ENCODE measurements around the gene SMIM14. TPM values are rescaled to one million over a fixed set of nuclear protein-coding genes. Genes with fewer than 3 reads are reported as not detected.

Gene SMIM14
- total and polyA plus RNA-seq, 2 of the 8 experiments (the other 6 are each of a cell fraction or from before 2014, with no cell fraction given) = 29.1 to 31.0 TPM

- Histone ChIP-seq H3K4ac (replicated peaks; ENCODE audit: insufficient read length, low read depth, low read length) (no peak overlapping the region), H3K79me2 (ENCODE audit: control insufficient read depth in 1 of 2, insufficient read depth in 2 of 2, low read length in 2 of 2) (no peaks in the 10 kb centered on the region), H3K36me3 (ENCODE audit: control insufficient read depth in 2 of 4, insufficient read depth in 4 of 4, low read length in 3 of 4) (no peaks in the 10 kb centered on the region), H3K27ac (ENCODE audit: low read depth, low read length) (no peak overlapping the region), H4K20me1 (replicated peaks in 1 of 2; ENCODE audit: control insufficient read depth in 1 of 2, insufficient read depth in 2 of 2, low read length in 2 of 2) (no peaks in the 10 kb centered on the region), H3K79me1 (ENCODE audit: low read depth, low read length) (no peaks in the 10 kb centered on the region), H2AK5ac (ENCODE audit: low read depth, low read length) (no peak overlapping the region), H4K8ac (ENCODE audit: extremely low read depth, insufficient read depth, low read length) (peak overlapping the region; percentile 51; the same call in 1 of the 2 replicates), H3K23ac (ENCODE audit: insufficient read length) (no peak overlapping the region), H2BK20ac (ENCODE audit: low read length) (no peak overlapping the region), H3K4me3 (ENCODE audit: extremely low read depth in 1 of 4, insufficient read depth in 2 of 4, low read depth in 3 of 4, low read length in 4 of 4) (no peak overlapping the region), H3K18ac (ENCODE audit: extremely low read depth, low read length) (no peak overlapping the region), H4K91ac (replicated peaks; ENCODE audit: insufficient read length, low read length) (no peak overlapping the region), H3K9ac (replicated peaks in 1 of 4; ENCODE audit: extremely low read depth in 1 of 4, low read depth in 3 of 4, low read length in 3 of 4) (no peak overlapping the region), H2BK120ac (replicated peaks; ENCODE audit: low read depth, low read length) (no peak overlapping the region), H3K14ac (ENCODE audit: insufficient read length) (no peak overlapping the region), H3K23me2 (ENCODE audit: low read depth, low read length) (no peaks in the 10 kb centered on the region), H3K4me1 (replicated peaks in 1 of 4; ENCODE audit: control insufficient read depth in 3 of 4, insufficient read depth in 4 of 4, low read length in 3 of 4) (no peaks in the 10 kb centered on the region), H2BK5ac (ENCODE audit: low read depth, low read length) (0 out of 2 replicates have a peak overlapping the region, but pooled peaks have one; percentile 35), H3K56ac (replicated peaks; ENCODE audit: insufficient read length, low read depth, low read length) (no peak overlapping the region), H4K5ac (ENCODE audit: insufficient read length, low read depth, low read length) (no peak overlapping the region), H3K4me2 (ENCODE audit: insufficient read depth in 1 of 2, low read depth in 2 of 2, low read length in 2 of 2) (no peak overlapping the region), H2BK15ac (ENCODE audit: low read length) (no peak overlapping the region), H3K9me3 (ENCODE audit: insufficient read depth in 2 of 2, low read depth in 1 of 2, low read length in 1 of 2) (no peaks in the 10 kb centered on the region), H2AFZ (ENCODE audit: low read length) (no peak overlapping the region), H2BK12ac (ENCODE audit: low read depth, low read length) (no peak overlapping the region), H3K27me3 (replicated peaks in 1 of 4; ENCODE audit: control insufficient read depth in 3 of 4, extremely low read depth in 1 of 4, insufficient read depth in 3 of 4, low read length in 3 of 4) (no peaks in the 10 kb centered on the region)
- DNase-seq (ENCODE audit: low read depth in 1 of 2, low spot score in 2 of 2) (no peak), FAIRE-seq (no peak)
- 84% methylated on average over 6 of the region's 6 CpGs; no CpG with 5 or more reads in 1 of the 2 experiments for WGBS, 2 experiments (ENCODE audit: extremely low coverage in 1 of 2, insufficient coverage in 1 of 2, insufficient read length in 1 of 2, insufficient replicate concordance in 2 of 2, low coverage in 1 of 2, low lambda C conversion rate in 2 of 2, missing lambda C conversion rate in 1 of 2)
- CTCF ChIA-PET (ENCODE audit: partially characterized antibody) = interaction anchor here (0.7 to 1.0 kb wide), 3 partner anchors 10 to 1336 kb away, joined by 3 read pairs; no protein-coding TSS in a partner anchor
- POLR2A ChIA-PET (ENCODE audit: partially characterized antibody) = interaction anchor here (0.6 to 1.2 kb wide), 5 partner anchors 9 to 49 kb away, joined by 3 to 5 read pairs (median 3); partner anchors contain the start of gene SMIM14
- TF ChIP-seq BRCA1 (IDR thresholded peaks at IDR 0.05; ENCODE audit: low read depth, low read length) (no peak), PHF8 (conservative IDR thresholded peaks at IDR 0.05; ENCODE audit: low read depth, low read length) (no peak), GABPA (IDR thresholded peaks at IDR 0.05; ENCODE audit: borderline replicate concordance, insufficient read depth, low read length) (no peak), MAX (IDR thresholded peaks at IDR 0.05) (no peak), RXRA (IDR thresholded peaks at IDR 0.05; ENCODE audit: insufficient read depth, low read depth, low read length) (no peak), CHD1 (IDR thresholded peaks at IDR 0.05; ENCODE audit: low read depth, low read length) (no peak), HDAC2 (IDR thresholded peaks at IDR 0.05; ENCODE audit: borderline replicate concordance in 1 of 2, low read depth in 2 of 2, low read length in 2 of 2) (no peak), JUN (IDR thresholded peaks at IDR 0.05; ENCODE audit: low read depth, low read length) (no peak)
- TF ChIP-seq, protein P1, sequence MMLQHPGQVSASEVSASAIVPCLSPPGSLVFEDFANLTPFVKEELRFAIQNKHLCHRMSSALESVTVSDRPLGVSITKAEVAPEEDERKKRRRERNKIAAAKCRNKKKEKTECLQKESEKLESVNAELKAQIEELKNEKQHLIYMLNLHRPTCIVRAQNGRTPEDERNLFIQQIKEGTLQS (IDR thresholded peaks at IDR 0.05; ENCODE audit: insufficient read depth, low read depth, low read length) = no peak
Observed at GRCh38 chr4:39648827-39649558, 10.3 kb upstream of the SMIM14 start.
